Glomerular endothelial cell (primary cell): ENCODE data around the gene PRODH2. TPM values are rescaled to one million over a fixed set of nuclear protein-coding genes. Genes with fewer than 3 reads are reported as not detected.
"Not testable (repeated sequence)": the region's sequence is repeated elsewhere in the genome, so short reads cannot be mapped to it uniquely, and the experiment has no call there.

Source experiments
- DNase-seq: peaks from one replicate; pipeline ENCODE4 v3.0.0-alpha.2; 2011; ENCODE audit warnings: low read depth, low spot score; ENCODE audit errors: extremely low read depth
- total RNA-seq: library from RNA; depleted of rRNA; stranded (reverse); fragments of >200 nt; gene quantifications from 2 replicates; pipeline ENCODE4 v1.2.3, GENCODE V29; 2015

The PRODH2 gene
- total RNA-seq, 1 donor from 2014 or later = not detected

DNA sequence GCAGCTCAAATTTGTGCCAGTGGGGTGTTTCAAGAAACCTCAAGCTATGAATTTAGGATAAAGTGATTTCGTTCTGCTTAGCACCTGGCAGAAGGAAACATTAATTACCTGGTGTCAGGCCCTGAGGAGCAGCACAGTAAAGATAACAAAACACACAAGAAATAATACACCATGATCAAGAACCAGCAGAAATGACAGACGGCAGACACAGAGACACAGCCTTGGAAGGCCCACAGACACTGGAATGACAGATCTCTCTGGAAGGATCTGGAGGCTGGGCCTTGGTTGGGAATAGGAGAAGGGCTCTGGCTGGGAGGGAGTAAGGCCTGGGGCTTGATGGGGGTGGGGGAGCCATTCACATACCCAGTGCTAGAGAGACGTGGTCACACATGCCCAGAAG is 10.8 kb downstream of the PRODH2 start:
- no peak for DNase-seq

DNA sequence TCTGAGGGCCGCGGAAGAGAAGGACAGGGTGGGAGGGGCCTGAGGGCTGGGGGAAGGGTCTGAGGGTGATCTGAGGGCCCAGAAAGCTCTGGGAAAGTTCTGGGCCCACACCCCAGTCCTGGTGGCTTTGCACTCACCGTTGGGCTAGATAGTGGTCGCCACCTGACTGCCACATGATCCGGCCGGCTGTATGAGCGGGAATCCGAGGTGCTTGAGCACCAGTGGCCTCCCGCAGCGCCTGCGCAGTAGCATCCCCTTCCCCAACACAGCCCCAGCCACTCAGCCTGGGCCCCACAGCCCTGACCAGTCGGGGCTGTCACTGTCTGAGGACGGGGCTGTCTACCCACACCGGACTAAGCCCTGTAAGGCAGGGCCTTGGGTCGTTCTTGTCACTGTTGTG is 15.0 kb downstream of the PRODH2 start:
- DNase-seq = no peak

- no peak for DNase-seq
Measured at GRCh38 chr19:35796645-35797542, 15.8 kb downstream of the PRODH2 start.

- not testable (repeated sequence) for DNase-seq
Measured at GRCh38 chr19:35795564-35795963, 17.1 kb downstream of the PRODH2 start.

GRCh38 chr19:35793381-35794165 is 19.1 kb downstream of the PRODH2 start:
- no peak for DNase-seq

GRCh38 chr19:35792888-35793287 is 19.8 kb downstream of the PRODH2 start:
- no peak for DNase-seq

DNA sequence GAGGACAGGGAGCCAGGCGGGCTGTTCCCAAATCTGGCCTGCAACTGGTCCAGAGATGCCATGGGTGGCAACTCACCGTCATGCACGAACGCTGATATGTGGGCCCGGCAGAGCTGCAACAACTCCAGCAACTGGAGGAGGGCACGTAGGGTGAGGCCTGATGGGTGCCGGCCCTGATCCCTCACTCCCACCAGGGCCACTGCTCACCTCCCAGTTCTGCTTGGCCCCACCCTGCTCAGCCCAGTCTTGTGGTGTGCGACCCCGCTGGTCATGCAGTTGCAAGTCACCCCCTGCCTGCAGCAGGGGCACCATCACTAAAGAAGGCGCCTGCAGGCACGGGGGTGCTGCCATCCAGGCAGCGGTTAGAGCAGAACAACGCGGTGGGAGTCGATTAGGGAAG is 20.3 kb downstream of the PRODH2 start:
- no peak for DNase-seq

DNA sequence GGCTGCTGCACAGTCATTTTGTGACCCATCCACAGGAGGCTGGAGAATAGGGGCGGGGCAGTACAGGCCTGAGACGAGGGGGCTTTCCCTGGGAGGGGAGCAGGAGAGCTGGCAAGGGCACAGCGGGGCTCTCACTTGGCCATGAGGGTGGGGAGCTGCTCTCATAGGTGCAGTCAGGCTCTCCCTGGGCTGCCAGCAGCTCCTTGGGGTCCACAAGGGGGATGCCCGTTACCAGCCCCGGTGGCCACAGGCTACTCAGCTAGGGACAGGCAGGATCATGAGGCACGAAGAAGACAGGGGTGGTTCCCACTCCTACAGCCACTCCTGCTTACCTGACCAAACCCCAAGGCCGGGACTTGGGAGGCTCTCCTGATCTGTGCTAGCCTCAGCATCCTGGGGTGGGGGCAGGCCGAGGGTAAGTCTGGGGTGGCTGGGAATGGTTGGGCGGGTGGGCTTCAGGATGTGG is 20.8 kb downstream of the PRODH2 start:
- no peak for DNase-seq

- no peak for DNase-seq
Measured at GRCh38 chr19:35790981-35791813, 21.4 kb downstream of the PRODH2 start.

- DNase-seq = no peak
Measured at GRCh38 chr19:35789978-35790944, 22.4 kb downstream of the PRODH2 start.

- no peak for DNase-seq
Measured at GRCh38 chr19:35789195-35789977, 23.3 kb downstream of the PRODH2 start.

DNA sequence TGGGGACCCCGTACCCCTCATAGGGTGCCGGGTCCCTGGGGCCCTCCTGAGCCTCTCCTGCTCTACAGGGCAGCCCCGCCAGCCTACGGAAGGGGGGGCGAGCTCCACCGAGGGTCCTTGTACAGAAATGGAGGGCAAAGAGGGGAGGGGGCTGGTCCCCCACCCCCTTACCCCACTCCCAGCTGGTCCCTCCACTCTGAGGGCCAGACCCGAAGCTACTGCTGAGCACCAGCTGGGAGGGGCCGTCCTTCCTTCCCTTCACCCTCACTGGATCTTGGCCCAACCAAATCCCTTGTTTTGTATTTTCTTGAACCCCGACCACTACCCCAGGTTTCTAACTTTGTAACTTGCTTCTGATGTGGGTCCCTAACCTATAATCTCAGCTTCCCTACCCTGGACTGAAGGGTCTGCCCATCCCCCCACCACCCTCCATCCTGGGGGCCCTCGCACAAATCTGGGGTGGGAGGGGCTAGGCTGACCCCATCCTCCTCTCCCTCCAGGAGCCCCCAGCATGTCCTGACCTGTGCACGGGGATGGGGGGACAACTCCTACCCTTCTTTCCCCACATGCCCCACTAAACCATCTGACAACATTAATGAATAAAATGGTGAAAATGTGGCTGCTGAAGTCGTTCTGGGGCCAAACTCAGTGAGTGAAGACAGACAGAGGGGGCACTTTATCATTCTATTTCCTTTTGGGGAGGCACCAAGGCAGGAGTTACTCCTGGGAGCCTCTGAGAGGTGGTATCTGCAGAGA is 24.3 kb downstream of the PRODH2 start:
- DNase-seq = no peak

- no peak for DNase-seq
Measured at GRCh38 chr19:35787227-35787799, 25.3 kb downstream of the PRODH2 start.

- DNase-seq = no peak
Measured at GRCh38 chr19:35786299-35787160, 26.1 kb downstream of the PRODH2 start.

DNA sequence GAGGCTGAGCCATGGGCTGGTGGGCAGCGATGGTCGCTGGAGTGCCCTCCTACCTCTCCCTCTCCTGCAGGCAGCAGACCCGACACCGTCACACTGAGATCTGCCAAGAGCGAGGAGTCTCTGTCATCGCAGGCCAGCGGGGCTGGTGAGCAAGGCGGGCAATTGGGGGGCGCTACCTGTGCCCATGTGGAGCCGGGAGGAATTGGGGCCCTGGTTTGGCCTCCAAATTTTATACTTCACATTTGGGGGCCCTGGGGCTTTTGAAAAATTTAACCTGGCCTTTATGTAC is 27.4 kb downstream of the PRODH2 start:
- DNase-seq = no peak

DNA sequence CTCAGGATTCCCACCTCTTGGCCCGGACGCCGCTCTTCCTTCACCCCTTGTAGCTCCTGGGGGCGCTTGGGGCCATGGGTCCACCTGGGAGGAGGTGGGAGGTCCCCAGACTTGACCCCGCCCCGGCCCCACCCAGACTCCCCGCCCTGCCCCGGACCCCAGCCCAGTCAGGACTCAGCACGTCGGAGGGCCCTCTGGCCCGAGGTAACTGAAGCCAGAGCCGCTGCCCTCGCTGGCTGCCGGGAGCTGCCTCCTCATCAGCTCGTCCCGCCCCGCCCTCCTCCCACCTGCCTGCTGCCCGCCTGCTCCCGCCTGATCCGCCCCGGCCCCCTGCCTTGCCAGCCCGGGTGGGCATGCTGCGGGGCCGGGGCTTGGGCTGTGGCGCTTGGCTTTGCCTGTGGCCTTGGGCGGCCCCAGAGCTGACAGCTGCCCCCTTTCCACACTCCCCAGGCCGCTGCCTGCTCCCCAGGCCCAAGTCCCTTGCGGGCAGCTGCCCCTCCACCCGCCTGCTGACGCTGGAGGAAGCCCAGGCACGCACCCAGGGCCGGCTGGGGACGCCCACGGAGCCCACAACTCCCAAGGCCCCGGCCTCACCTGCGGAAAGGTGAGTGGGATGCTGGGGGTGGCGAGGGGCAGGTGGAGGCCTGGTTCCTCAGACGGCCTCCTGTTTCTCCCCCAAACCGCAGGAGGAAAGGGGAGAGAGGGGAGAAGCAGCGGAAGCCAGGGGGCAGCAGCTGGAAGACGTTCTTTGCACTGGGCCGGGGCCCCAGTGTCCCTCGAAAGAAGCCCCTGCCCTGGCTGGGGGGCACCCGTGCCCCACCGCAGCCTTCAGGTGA is 27.9 kb downstream of the PRODH2 start:
- DNase-seq = no peak
